Astrocyte (in vitro differentiated cells and primary cell): ENCODE results near the gene ANKLE2.

Experiments
- EZH2 ChIP-seq: IDR thresholded peaks from 2 replicates; pipeline ENCODE4 v1.6.1; 2012; ENCODE audit warnings: mild to moderate bottlenecking, low read length, inconsistent platforms; ENCODE audit not compliant: insufficient read depth
- TF ChIP-seq, protein P1 (sequence below): IDR thresholded peaks from 2 replicates; pipeline ENCODE4 v1.5.1; 2011; ENCODE audit warnings: low read depth, mild to moderate bottlenecking, inconsistent platforms, low read length, moderate library complexity; ENCODE audit not compliant: insufficient read depth

DNA sequence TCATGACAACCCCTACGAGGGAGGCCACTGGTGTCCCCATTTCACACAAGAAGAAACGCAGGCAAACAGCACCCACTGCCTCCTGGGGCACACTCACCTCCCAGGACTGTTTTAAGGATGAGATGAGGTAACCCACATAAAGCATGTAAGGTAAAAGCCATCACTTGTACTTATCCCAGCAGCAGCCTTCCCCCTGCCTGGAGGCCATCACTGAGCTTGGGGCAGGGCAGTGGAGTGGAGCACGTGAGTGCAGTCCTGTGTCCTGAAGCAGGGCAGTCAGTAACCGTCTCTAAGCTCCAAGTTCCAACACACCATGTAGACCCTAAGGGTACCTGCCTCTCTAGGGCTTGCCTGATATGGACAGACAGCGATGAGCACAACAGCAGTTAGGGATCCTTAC lies 76.2 kb downstream of the ANKLE2 start:
- TF ChIP-seq, protein P1, sequence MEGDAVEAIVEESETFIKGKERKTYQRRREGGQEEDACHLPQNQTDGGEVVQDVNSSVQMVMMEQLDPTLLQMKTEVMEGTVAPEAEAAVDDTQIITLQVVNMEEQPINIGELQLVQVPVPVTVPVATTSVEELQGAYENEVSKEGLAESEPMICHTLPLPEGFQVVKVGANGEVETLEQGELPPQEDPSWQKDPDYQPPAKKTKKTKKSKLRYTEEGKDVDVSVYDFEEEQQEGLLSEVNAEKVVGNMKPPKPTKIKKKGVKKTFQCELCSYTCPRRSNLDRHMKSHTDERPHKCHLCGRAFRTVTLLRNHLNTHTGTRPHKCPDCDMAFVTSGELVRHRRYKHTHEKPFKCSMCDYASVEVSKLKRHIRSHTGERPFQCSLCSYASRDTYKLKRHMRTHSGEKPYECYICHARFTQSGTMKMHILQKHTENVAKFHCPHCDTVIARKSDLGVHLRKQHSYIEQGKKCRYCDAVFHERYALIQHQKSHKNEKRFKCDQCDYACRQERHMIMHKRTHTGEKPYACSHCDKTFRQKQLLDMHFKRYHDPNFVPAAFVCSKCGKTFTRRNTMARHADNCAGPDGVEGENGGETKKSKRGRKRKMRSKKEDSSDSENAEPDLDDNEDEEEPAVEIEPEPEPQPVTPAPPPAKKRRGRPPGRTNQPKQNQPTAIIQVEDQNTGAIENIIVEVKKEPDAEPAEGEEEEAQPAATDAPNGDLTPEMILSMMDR = no peak
- TF ChIP-seq EZH2 = no peak
